ENCODE results near the gene WDFY2. TPM values are rescaled to one million over a fixed set of nuclear protein-coding genes. Genes with fewer than 3 reads are reported as not detected.

The WDFY2 gene
- total and polyA plus RNA-seq, 11 donors = 2.0 to 12.6 (median 6.5) TPM

- WGBS, 4 donors = 92 to 98% (median 94%) methylated on average over 1 of the region's 1 CpG
- no peaks in the 10 kb centered on the region for H3K27me3 ChIP-seq
- peaks cover 0 to 27% (median 3%) of the 10 kb centered on the region in 12 donors for H3K4me1 ChIP-seq
- no peak overlapping the region for H3K27ac ChIP-seq
- ATAC-seq (no peak), DNase-seq (no peak)
- intact Hi-C loops (cut with DNase I) = loop anchor here in 1 of 10 donors (10.0 kb wide), 1 partner anchor 82 kb away; the partner anchor contains the start of gene WDFY2
- H3K4me3 ChIP-seq = no peak overlapping the region
- TF ChIP-seq, protein P1, sequence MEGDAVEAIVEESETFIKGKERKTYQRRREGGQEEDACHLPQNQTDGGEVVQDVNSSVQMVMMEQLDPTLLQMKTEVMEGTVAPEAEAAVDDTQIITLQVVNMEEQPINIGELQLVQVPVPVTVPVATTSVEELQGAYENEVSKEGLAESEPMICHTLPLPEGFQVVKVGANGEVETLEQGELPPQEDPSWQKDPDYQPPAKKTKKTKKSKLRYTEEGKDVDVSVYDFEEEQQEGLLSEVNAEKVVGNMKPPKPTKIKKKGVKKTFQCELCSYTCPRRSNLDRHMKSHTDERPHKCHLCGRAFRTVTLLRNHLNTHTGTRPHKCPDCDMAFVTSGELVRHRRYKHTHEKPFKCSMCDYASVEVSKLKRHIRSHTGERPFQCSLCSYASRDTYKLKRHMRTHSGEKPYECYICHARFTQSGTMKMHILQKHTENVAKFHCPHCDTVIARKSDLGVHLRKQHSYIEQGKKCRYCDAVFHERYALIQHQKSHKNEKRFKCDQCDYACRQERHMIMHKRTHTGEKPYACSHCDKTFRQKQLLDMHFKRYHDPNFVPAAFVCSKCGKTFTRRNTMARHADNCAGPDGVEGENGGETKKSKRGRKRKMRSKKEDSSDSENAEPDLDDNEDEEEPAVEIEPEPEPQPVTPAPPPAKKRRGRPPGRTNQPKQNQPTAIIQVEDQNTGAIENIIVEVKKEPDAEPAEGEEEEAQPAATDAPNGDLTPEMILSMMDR (IDR thresholded peaks at IDR 0.05) = no peak
- no peak for TF ChIP-seq POLR2A (IDR thresholded peaks at IDR 0.05)
- peaks cover 0 to 5% (median 0%) of the 10 kb centered on the region in 12 donors for H3K9me3 ChIP-seq
- peaks cover 0 to 8% (median 0%) of the 10 kb centered on the region in 9 donors for H3K36me3 ChIP-seq
These were observed 82.6 kb downstream of the WDFY2 start for GRCh38 chr13:51666839-51667238.

GRCh38 chr13:51668580-51669195 lies 84.4 kb downstream of the WDFY2 start:
- Histone ChIP-seq H3K27me3 (no peaks in the 10 kb centered on the region), H3K4me1 (peaks cover 0 to 37% (median 12%) of the 10 kb centered on the region in 12 donors), H3K36me3 (no peaks in the 10 kb centered on the region), H3K4me3 (no peak overlapping the region), H3K9me3 (peaks cover 0 to 5% (median 0%) of the 10 kb centered on the region in 12 donors), H3K27ac (no peak overlapping the region)
- intact Hi-C loops (cut with DNase I) = loop anchor here in 1 of 10 donors (10.0 kb wide), 1 partner anchor 84 kb away; the partner anchor contains the start of gene WDFY2
- WGBS, 4 donors = 87 to 92% (median 91%) methylated on average over 6 of the region's 6 CpGs
- TF ChIP-seq, protein P1 (IDR thresholded peaks at IDR 0.05) = no peak
- no peak for TF ChIP-seq POLR2A (IDR thresholded peaks at IDR 0.05)
- DNase-seq (no peak), ATAC-seq (no peak)

DNA sequence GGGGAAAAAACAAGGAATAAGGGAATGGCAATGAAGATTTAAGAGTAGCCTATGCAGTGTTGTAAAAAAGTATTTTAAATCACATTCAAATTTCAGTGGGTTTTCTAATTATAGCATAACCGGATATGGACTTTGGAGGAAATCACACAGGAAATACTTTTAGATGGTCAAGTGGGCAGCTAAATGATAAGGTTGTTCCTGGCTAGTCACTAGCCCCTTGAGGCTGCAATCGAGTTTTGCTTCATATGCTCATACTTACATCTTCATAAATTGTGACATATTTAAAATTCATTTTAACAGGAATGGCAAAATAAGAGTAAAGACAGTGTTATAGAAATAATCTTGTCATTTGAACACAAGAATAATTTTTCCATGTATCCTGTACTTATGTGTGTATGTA lies 88.9 kb downstream of the WDFY2 start:
- Histone ChIP-seq H3K4me3 (no peak overlapping the region), H3K9me3 (peaks cover 0 to 5% (median 0%) of the 10 kb centered on the region in 12 donors), H3K36me3 (no peaks in the 10 kb centered on the region), H3K4me1 (peaks cover 0 to 32% (median 14%) of the 10 kb centered on the region in 12 donors), H3K27me3 (no peaks in the 10 kb centered on the region), H3K27ac (no peak overlapping the region)
- TF ChIP-seq POLR2A (IDR thresholded peaks at IDR 0.05) = no peak
- intact Hi-C loops (cut with DNase I) = loop anchor here in 1 of 10 donors (10.0 kb wide), 1 partner anchor 52 kb away; no protein-coding TSS in a partner anchor
- WGBS, 4 donors = 14 to 43% (median 32%) methylated on average over 2 of the region's 2 CpGs
- ATAC-seq = no peak
- no peak for DNase-seq

- peaks cover 0 to 5% (median 0%) of the 10 kb centered on the region in 12 donors for H3K9me3 ChIP-seq
- ATAC-seq (peak in 1 of 4 donors; percentile 26), DNase-seq (no peak)
- no peak overlapping the region for H3K27ac ChIP-seq
- no peaks in the 10 kb centered on the region for H3K36me3 ChIP-seq
- TF ChIP-seq, protein P1 (IDR thresholded peaks at IDR 0.05) = no peak
- no peak for TF ChIP-seq POLR2A (IDR thresholded peaks at IDR 0.05)
- WGBS, 4 donors = 81 to 98% (median 96%) methylated on average over 5 of the region's 5 CpGs
- intact Hi-C loops (cut with DNase I) = loop anchor here in 1 of 10 donors (10.0 kb wide), 1 partner anchor 51 kb away; no protein-coding TSS in a partner anchor
- H3K4me3 ChIP-seq = no peak overlapping the region
- no peaks in the 10 kb centered on the region for H3K27me3 ChIP-seq
- H3K4me1 ChIP-seq = peaks cover 0 to 30% (median 15%) of the 10 kb centered on the region in 12 donors
These were observed 90.0 kb downstream of the WDFY2 start for GRCh38 chr13:51674276-51674675.
